ENCODE results near the gene SPG7. TPM values are rescaled to one million over a fixed set of nuclear protein-coding genes. Genes with fewer than 3 reads are reported as not detected.

SPG7 gene
- total RNA-seq, 2 experiments from 2014 or later: 78.6 to 79.8 TPM

DNA sequence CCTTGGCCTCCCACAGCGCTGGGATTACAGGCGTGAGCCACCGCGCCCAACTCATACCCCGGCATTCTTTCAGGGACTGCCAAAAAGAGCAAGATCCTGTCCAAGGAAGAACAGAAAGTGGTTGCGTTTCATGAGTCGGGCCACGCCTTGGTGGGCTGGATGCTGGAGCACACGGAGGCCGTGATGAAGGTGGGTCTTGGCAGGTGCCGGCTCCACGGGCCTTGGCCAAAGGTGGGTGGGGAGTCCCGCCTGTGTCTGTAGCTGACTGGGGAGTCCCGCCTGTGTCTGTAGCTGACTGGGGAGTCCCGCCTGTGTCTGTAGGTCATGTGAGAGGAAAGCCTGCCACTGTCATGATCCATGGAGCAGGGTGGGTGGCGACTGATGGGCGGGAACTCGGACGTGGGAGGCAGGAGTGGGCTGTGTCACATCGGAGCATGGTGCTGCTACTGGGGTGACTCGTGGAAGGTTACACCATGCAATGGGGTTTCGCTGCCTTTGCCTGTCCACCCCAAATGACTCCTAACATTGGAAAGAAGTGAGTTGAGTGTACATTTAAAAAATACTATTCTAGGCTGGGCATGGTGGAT is 42.3 kb downstream of the SPG7 start:
- ATAC-seq (no peak), DNase-seq (no peak)
- ChIA-PET POLR2A (interaction anchor here (0.5 to 2.8 kb wide), 7 partner anchors 8 to 124 kb away, joined by 3 to 11 read pairs (median 4); no protein-coding TSS in a partner anchor), CTCF (interaction anchor here (2.3 kb wide), 1 partner anchor 39 kb away, joined by 4 read pairs; no protein-coding TSS in a partner anchor)
- Mint-ChIP-seq H3K27me3 (no peaks in the 10 kb centered on the region), H3K27ac (no peak overlapping the region), H3K4me3 (no peak overlapping the region), H3K4me1 (ENCODE audit: low read depth) (peaks cover 27% of the 10 kb centered on the region), H3K9me3 (no peaks in the 10 kb centered on the region), H3K36me3 (ENCODE audit: low read depth) (peaks cover 25% of the 10 kb centered on the region)
- TF ChIP-seq, protein P1, sequence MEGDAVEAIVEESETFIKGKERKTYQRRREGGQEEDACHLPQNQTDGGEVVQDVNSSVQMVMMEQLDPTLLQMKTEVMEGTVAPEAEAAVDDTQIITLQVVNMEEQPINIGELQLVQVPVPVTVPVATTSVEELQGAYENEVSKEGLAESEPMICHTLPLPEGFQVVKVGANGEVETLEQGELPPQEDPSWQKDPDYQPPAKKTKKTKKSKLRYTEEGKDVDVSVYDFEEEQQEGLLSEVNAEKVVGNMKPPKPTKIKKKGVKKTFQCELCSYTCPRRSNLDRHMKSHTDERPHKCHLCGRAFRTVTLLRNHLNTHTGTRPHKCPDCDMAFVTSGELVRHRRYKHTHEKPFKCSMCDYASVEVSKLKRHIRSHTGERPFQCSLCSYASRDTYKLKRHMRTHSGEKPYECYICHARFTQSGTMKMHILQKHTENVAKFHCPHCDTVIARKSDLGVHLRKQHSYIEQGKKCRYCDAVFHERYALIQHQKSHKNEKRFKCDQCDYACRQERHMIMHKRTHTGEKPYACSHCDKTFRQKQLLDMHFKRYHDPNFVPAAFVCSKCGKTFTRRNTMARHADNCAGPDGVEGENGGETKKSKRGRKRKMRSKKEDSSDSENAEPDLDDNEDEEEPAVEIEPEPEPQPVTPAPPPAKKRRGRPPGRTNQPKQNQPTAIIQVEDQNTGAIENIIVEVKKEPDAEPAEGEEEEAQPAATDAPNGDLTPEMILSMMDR (IDR thresholded peaks at IDR 0.05): no peak
- intact Hi-C loops (cut with micrococcal nuclease): no loop called here

- no peak for DNase-seq
- Mint-ChIP-seq H3K4me3 (no peak overlapping the region), H3K4me1 (ENCODE audit: low read depth) (peaks cover 35% of the 10 kb centered on the region), H3K27ac (no peak overlapping the region), H3K27me3 (no peaks in the 10 kb centered on the region), H3K36me3 (ENCODE audit: low read depth) (peaks cover 33% of the 10 kb centered on the region), H3K9me3 (no peaks in the 10 kb centered on the region)
- ChIA-PET CTCF (interaction anchor here (1.2 kb wide), 1 partner anchor 13 kb away, joined by 5 read pairs; no protein-coding TSS in a partner anchor), POLR2A (interaction anchor here (0.9 to 2.1 kb wide), 4 partner anchors 8 to 47 kb away, joined by 3 to 12 read pairs (median 4); partner anchors contain the start of gene RPL13)
- intact Hi-C loops (cut with micrococcal nuclease): no loop called here
- no peak for ATAC-seq
- TF ChIP-seq, protein P1 (IDR thresholded peaks at IDR 0.05): no peak
These were observed 44.1 kb downstream of the SPG7 start for GRCh38 chr16:89552329-89552728.

DNA sequence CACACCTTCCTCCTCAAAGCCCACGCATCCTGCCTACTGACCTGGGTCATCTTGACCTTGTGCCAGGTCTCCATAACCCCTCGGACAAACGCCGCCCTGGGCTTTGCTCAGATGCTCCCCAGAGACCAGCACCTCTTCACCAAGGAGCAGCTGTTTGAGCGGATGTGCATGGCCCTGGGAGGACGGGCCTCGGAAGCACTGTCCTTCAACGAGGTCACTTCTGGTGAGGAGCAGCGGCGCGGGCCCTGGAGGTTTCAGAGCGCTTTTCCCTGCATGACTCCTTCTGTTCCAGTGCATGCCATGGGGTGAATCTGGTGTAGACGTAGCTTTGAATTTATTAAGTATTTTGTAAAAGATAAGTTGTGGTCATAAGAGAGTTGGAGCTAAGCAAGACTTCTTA is 44.7 kb downstream of the SPG7 start:
- ATAC-seq (no peak), DNase-seq (no peak)
- POLR2A ChIA-PET: interaction anchor here (1.2 to 2.1 kb wide), 3 partner anchors 11 to 48 kb away, joined by 3 to 12 read pairs (median 4); no protein-coding TSS in a partner anchor
- Mint-ChIP-seq H3K4me3 (no peak overlapping the region), H3K4me1 (ENCODE audit: low read depth) (peaks cover 37% of the 10 kb centered on the region), H3K27me3 (no peaks in the 10 kb centered on the region), H3K9me3 (no peaks in the 10 kb centered on the region), H3K27ac (no peak overlapping the region), H3K36me3 (ENCODE audit: low read depth) (peaks cover 37% of the 10 kb centered on the region)
- CTCF ChIA-PET: interaction anchor here (1.2 kb wide), 1 partner anchor 12 kb away, joined by 5 read pairs; no protein-coding TSS in a partner anchor
- intact Hi-C loops (cut with micrococcal nuclease): no loop called here
- TF ChIP-seq, protein P1 (IDR thresholded peaks at IDR 0.05): no peak

DNA sequence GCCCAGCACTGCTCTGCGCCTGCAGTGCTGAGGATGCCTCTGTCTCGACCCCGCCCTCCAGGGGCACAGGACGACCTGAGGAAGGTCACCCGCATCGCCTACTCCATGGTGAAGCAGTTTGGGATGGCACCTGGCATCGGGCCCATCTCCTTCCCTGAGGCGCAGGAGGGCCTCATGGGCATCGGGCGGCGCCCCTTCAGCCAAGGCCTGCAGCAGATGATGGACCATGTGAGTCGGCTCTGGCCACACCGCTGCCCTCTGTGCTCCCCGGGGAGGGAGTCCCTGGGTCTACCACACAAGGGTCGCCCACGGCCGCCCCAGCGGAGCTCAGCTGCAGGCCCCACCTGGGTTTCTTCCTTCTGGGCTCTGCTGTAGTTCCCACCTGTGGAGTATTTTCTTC is 45.5 kb downstream of the SPG7 start:
- Mint-ChIP-seq H3K9me3 (no peaks in the 10 kb centered on the region), H3K4me1 (ENCODE audit: low read depth) (peaks cover 29% of the 10 kb centered on the region), H3K27ac (no peak overlapping the region), H3K36me3 (ENCODE audit: low read depth) (peaks cover 30% of the 10 kb centered on the region), H3K4me3 (no peak overlapping the region), H3K27me3 (no peaks in the 10 kb centered on the region)
- DNase-seq (no peak), ATAC-seq (no peak)
- ChIA-PET POLR2A (interaction anchor here (1.2 to 1.3 kb wide), 2 partner anchors 16 to 49 kb away, joined by 3 to 4 read pairs; no protein-coding TSS in a partner anchor), CTCF (no interaction called here)
- intact Hi-C loops (cut with micrococcal nuclease): no loop called here
- TF ChIP-seq, protein P1 (IDR thresholded peaks at IDR 0.05): no peak

GRCh38 chr16:89554343-89554742 is 46.1 kb downstream of the SPG7 start:
- POLR2A ChIA-PET: interaction anchor here (1.3 kb wide), 1 partner anchor 15 kb away, joined by 3 read pairs; no protein-coding TSS in a partner anchor
- H3K9me3 Mint-ChIP-seq: no peaks in the 10 kb centered on the region
- ATAC-seq (no peak), DNase-seq (no peak)
- TF ChIP-seq, protein P1 (IDR thresholded peaks at IDR 0.05): no peak
- peaks cover 24% of the 10 kb centered on the region for H3K36me3 Mint-ChIP-seq (ENCODE audit: low read depth)
- H3K4me1 Mint-ChIP-seq (ENCODE audit: low read depth): peaks cover 23% of the 10 kb centered on the region
- intact Hi-C loops (cut with micrococcal nuclease): no loop called here
- H3K27ac Mint-ChIP-seq: no peak overlapping the region
- no peak overlapping the region for H3K4me3 Mint-ChIP-seq
- CTCF ChIA-PET: no interaction called here
- H3K27me3 Mint-ChIP-seq: no peaks in the 10 kb centered on the region
